ENCODE data around the gene ARHGEF7.
"Not testable (repeated sequence)": the region's sequence is repeated elsewhere in the genome, so short reads cannot be mapped to it uniquely, and the experiment has no call there.

ARHGEF7 gene

DNA sequence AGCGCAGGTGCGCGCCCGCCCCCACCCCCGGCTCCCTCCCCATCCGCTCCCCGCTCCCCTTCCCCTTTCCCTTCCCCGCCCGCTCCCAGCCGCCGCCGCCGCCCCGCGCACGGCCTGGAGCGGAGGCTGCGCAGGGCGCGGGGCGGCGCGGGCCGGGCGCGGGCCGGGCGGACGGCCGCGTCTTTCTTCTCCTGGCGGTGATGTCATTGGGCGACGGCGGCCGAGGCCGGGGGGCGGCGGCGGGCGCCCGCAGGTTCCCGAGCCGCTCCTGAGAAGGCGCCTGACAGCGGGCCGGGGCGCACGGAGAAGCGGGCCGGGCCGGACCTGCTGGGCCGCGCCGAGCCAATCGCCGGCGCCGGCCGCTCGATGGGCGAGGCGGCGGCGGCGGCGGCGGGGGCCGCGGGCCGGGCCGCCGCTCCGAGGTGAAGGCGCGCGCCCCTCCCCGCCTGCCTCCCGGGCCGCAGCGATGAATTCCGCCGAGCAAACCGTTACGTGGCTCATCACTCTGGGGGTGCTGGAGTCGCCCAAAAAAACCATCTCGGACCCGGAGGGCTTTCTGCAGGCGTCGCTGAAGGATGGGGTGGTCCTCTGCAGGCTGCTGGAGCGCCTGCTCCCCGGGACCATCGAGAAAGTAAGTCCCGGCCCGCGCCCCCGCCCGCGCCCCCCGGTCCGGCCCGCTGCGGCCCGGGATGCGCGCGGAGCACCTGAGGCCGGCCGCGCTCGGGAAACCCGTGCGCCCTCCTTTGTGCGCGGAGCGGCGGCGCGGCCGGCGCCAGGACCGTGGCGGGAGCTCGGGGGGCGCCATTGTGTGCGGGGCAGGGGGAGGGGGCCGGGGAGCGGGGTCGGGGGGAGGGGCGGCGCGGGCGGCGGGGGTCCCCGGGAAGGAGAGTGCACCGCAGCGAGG, at the start of gene ARHGEF7:
TSS of gene ARHGEF7 (plus strand) at position 250 of the 904 bp plus-strand sequence. CDS start at position 467, 217 bp downstream.
- H3K36me3 ChIP-seq (ENCODE audit: control insufficient read depth in 1 of 2, insufficient read depth in 2 of 2, low read length in 2 of 2), result no peaks in the 10 kb centered on the region
- H3K27me3 ChIP-seq (ENCODE audit: low read depth, low read length), result peaks cover 10% of the 10 kb centered on the region
- H3K4me1 ChIP-seq (ENCODE audit: control insufficient read depth in 1 of 2, insufficient read depth in 2 of 2, low read length in 2 of 2), result peaks cover 0 to 9% of the 10 kb centered on the region in 2 donors
- H3K27ac ChIP-seq (ENCODE audit: low read length), result no peak within 1 kb of the TSS
- peak within 1 kb of the TSS; percentile 52 to 71 for H3K4me3 ChIP-seq (ENCODE audit: low read depth in 1 of 2, low read length in 2 of 2)
- no peaks in the 10 kb centered on the region for H3K9me3 ChIP-seq (ENCODE audit: control insufficient read depth in 1 of 2, low read length in 2 of 2)

DNA sequence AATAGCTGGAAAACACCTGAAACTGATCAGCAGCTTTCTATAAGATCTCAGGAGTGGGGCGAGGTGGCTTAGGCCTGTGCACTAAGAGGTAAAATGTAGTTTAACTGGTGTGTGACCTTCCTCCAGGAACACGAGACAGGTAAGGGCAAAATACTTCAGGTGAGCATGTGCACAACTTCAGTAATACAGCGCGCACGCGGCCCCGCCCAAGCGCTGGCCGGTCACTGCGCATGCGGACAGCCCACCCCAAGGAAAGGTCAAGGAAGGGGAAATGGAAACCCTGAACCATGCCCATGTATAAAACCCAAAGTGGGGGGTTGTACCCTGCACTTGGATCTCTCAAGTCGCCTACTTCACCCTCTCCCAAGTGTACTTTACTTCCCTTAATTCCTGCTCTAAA, 49.4 kb upstream of the ARHGEF7 start:
- H3K27ac ChIP-seq (ENCODE audit: low read length), result no peak overlapping the region
- no peaks in the 10 kb centered on the region for H3K9me3 ChIP-seq (ENCODE audit: control insufficient read depth in 1 of 2, low read length in 2 of 2)
- H3K4me3 ChIP-seq (ENCODE audit: low read depth in 1 of 2, low read length in 2 of 2), result no peak overlapping the region
- H3K27me3 ChIP-seq (ENCODE audit: low read depth, low read length), result no peaks in the 10 kb centered on the region
- H3K36me3 ChIP-seq (ENCODE audit: control insufficient read depth in 1 of 2, insufficient read depth in 2 of 2, low read length in 2 of 2), result no peaks in the 10 kb centered on the region
- H3K4me1 ChIP-seq (ENCODE audit: control insufficient read depth in 1 of 2, insufficient read depth in 2 of 2, low read length in 2 of 2), result no peaks in the 10 kb centered on the region

DNA sequence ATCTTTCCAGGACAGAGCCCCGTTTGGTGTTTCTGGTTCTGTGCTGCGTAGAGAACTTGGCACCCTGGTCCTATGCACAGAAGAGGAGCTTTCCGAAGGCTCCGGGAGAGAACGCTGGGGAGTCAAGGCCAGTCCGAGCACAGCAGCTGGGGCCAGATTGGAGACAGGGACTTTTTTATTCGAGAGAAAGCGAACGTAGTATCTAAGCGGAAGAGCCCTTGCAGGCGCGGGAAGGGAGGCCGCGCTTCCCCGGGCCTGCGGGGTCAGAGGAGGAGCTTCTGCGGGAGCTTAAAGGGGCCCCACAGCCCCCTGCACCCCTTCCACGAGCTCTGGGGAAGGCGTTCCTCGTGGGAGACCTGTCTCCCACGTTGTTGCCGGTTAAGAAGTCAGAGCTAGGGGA, 48.6 kb upstream of the ARHGEF7 start:
- H3K9me3 ChIP-seq (ENCODE audit: control insufficient read depth in 1 of 2, low read length in 2 of 2), result no peaks in the 10 kb centered on the region
- H3K27ac ChIP-seq (ENCODE audit: low read length), result no peak overlapping the region
- H3K36me3 ChIP-seq (ENCODE audit: control insufficient read depth in 1 of 2, insufficient read depth in 2 of 2, low read length in 2 of 2), result no peaks in the 10 kb centered on the region
- no peaks in the 10 kb centered on the region for H3K4me1 ChIP-seq (ENCODE audit: control insufficient read depth in 1 of 2, insufficient read depth in 2 of 2, low read length in 2 of 2)
- H3K4me3 ChIP-seq (ENCODE audit: low read depth in 1 of 2, low read length in 2 of 2), result no peak overlapping the region
- no peaks in the 10 kb centered on the region for H3K27me3 ChIP-seq (ENCODE audit: low read depth, low read length)

GRCh38 chr13:111068009-111068350, 47.1 kb upstream of the ARHGEF7 start:
- no peaks in the 10 kb centered on the region for H3K36me3 ChIP-seq (ENCODE audit: control insufficient read depth in 1 of 2, insufficient read depth in 2 of 2, low read length in 2 of 2)
- H3K9me3 ChIP-seq (ENCODE audit: control insufficient read depth in 1 of 2, low read length in 2 of 2), result no peaks in the 10 kb centered on the region
- no peak overlapping the region for H3K27ac ChIP-seq (ENCODE audit: low read length)
- H3K27me3 ChIP-seq (ENCODE audit: low read depth, low read length), result no peaks in the 10 kb centered on the region
- peak overlapping the region in 1 of 2 donors; percentile 65 for H3K4me3 ChIP-seq (ENCODE audit: low read depth in 1 of 2, low read length in 2 of 2)
- no peaks in the 10 kb centered on the region for H3K4me1 ChIP-seq (ENCODE audit: control insufficient read depth in 1 of 2, insufficient read depth in 2 of 2, low read length in 2 of 2)

DNA sequence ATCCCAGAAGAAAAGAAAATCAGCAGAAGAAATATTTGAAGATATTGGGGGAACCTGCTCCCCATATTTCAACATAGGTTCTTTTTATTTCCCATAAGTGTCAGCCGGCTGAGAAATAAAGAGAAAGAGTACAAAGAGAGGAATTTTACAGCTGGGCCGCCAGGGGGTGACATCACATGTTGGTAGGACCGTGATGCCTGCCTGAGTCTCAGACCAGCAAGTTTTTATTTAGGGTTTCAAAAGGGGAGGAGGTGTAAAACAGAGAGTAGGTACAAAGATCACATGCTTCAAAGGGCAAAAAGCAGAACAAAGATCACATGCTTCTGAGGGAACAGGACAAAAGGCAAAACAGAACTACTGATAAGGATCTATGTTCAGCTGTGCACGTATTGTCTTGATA, 44.0 kb upstream of the ARHGEF7 start:
- H3K36me3 ChIP-seq (ENCODE audit: control insufficient read depth in 1 of 2, insufficient read depth in 2 of 2, low read length in 2 of 2); H3K4me1 ChIP-seq (ENCODE audit: control insufficient read depth in 1 of 2, insufficient read depth in 2 of 2, low read length in 2 of 2); H3K4me3 ChIP-seq (ENCODE audit: low read depth in 1 of 2, low read length in 2 of 2); H3K27me3 ChIP-seq (ENCODE audit: low read depth, low read length); H3K27ac ChIP-seq (ENCODE audit: low read length): not testable (repeated sequence)
- H3K9me3 ChIP-seq (ENCODE audit: control insufficient read depth in 1 of 2, low read length in 2 of 2), result peaks cover 4 to 20% of the 10 kb centered on the region in 2 donors

DNA sequence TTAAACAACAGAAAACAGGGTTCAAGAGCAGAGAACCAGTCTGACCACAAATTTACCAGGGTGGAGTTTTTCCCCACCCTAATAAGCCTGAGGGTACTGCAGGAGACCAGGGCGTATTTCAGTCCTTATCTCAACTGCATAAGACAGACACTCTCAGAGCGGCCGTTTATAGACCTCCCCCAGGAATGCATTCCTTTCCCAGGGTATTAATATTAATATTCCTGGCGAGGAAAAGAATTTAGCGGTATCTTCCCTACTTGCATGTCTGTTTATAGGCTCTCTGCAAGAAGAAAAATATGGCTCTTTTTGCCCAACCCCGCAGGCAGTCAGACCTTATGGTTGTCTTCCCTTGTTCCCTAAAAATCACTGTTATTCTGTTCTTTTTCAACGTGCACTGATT, 43.6 kb upstream of the ARHGEF7 start:
- not testable (repeated sequence) for H3K27ac ChIP-seq (ENCODE audit: low read length); H3K4me3 ChIP-seq (ENCODE audit: low read depth in 1 of 2, low read length in 2 of 2); H3K4me1 ChIP-seq (ENCODE audit: control insufficient read depth in 1 of 2, insufficient read depth in 2 of 2, low read length in 2 of 2); H3K36me3 ChIP-seq (ENCODE audit: control insufficient read depth in 1 of 2, insufficient read depth in 2 of 2, low read length in 2 of 2); H3K27me3 ChIP-seq (ENCODE audit: low read depth, low read length)
- peaks cover 4 to 20% of the 10 kb centered on the region in 2 donors for H3K9me3 ChIP-seq (ENCODE audit: control insufficient read depth in 1 of 2, low read length in 2 of 2)

DNA sequence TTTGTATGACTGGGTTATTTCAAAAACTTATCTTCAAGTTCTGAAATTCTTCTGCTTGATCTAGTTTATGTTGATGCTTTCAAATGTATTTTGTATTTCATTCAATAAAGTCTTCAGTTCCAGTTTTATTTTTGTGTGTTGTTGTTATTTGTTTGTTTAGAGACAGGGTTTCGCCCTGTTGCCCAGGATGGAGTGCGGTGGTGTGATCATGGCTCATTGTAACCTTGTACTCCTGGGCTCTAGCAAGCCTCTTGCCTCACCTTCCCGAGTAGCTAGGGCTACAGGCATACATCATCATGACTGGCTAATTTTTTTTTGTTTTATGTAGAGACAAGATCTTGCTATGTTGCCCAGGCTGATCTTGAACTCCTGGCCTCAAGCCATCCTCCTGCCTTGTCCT, 40.3 kb upstream of the ARHGEF7 start:
- H3K27ac ChIP-seq (ENCODE audit: low read length), result no peak overlapping the region
- peaks cover 4 to 20% of the 10 kb centered on the region in 2 donors for H3K9me3 ChIP-seq (ENCODE audit: control insufficient read depth in 1 of 2, low read length in 2 of 2)
- no peaks in the 10 kb centered on the region for H3K36me3 ChIP-seq (ENCODE audit: control insufficient read depth in 1 of 2, insufficient read depth in 2 of 2, low read length in 2 of 2)
- no peaks in the 10 kb centered on the region for H3K27me3 ChIP-seq (ENCODE audit: low read depth, low read length)
- no peaks in the 10 kb centered on the region for H3K4me1 ChIP-seq (ENCODE audit: control insufficient read depth in 1 of 2, insufficient read depth in 2 of 2, low read length in 2 of 2)
- no peak overlapping the region for H3K4me3 ChIP-seq (ENCODE audit: low read depth in 1 of 2, low read length in 2 of 2)

DNA sequence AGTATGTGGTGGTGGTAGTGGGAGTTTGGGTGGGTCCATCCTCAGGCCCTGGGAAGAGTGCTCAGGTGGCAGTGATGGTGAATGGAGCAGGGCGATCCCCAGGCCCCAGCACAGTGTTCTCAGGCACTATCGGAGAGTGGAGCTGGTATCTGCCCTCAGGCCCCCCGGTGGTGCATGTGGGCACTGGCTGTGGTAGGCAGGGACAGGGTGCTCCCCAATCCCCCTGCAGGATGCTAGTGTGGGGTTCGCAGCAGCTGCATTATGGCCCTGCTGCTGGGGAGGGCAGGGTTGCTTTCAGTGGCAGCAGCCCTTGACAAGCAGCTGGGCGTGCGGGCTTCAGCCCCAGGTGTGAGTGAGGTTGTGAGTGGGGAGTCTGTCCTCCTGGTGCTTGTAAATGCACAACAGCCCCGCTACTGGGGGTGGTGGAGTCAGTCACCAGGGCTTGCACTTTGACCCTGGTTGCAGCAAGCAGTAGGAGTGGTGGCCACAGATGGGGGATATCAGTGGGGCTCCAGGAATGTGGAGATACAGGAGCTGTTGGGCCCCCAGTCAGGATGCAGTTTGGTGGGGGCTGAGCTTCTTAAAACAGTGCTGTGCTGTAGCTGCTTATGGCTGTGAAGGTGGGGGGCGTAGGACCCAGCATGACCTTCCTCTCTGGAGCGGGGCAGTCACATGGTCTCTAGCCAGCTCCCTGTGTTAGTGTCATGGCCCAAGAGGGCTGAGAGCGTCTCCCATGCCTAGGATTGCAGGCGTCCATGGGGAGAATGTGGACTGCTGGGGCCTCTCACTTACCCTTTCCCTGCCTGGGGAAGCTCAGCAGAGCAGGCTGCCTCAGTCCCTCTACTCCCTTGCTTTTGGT, 38.7 kb upstream of the ARHGEF7 start:
- no peak overlapping the region for H3K27ac ChIP-seq (ENCODE audit: low read length)
- no peaks in the 10 kb centered on the region for H3K27me3 ChIP-seq (ENCODE audit: low read depth, low read length)
- H3K9me3 ChIP-seq (ENCODE audit: control insufficient read depth in 1 of 2, low read length in 2 of 2), result peaks cover 4 to 20% of the 10 kb centered on the region in 2 donors
- H3K4me1 ChIP-seq (ENCODE audit: control insufficient read depth in 1 of 2, insufficient read depth in 2 of 2, low read length in 2 of 2), result no peaks in the 10 kb centered on the region
- no peak overlapping the region for H3K4me3 ChIP-seq (ENCODE audit: low read depth in 1 of 2, low read length in 2 of 2)
- no peaks in the 10 kb centered on the region for H3K36me3 ChIP-seq (ENCODE audit: control insufficient read depth in 1 of 2, insufficient read depth in 2 of 2, low read length in 2 of 2)

DNA sequence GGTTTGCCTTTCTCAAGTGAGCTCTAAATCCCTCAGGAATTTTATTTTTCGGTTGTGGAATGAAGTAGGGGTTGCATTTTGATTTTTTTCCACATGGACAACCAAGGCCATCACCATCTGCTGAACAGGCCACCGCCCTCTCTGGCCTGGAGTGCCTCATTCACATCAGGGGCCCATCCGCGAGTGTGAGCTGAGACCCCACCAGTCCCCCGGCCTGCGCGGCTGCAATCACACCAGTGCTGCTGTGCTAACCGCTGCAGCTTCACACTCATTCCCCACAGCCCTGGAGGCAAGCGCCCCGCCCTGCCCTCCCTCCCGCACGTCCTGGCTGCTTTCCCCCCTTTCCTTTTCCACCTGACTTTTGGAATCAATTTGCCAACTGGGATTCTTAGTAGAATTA, 35.7 kb upstream of the ARHGEF7 start:
- H3K27ac ChIP-seq (ENCODE audit: low read length), result no peak overlapping the region
- peaks cover 2 to 9% of the 10 kb centered on the region in 2 donors for H3K9me3 ChIP-seq (ENCODE audit: control insufficient read depth in 1 of 2, low read length in 2 of 2)
- no peak overlapping the region for H3K4me3 ChIP-seq (ENCODE audit: low read depth in 1 of 2, low read length in 2 of 2)
- H3K36me3 ChIP-seq (ENCODE audit: control insufficient read depth in 1 of 2, insufficient read depth in 2 of 2, low read length in 2 of 2), result no peaks in the 10 kb centered on the region
- H3K27me3 ChIP-seq (ENCODE audit: low read depth, low read length), result no peaks in the 10 kb centered on the region
- no peaks in the 10 kb centered on the region for H3K4me1 ChIP-seq (ENCODE audit: control insufficient read depth in 1 of 2, insufficient read depth in 2 of 2, low read length in 2 of 2)

- Histone ChIP-seq H3K4me1 (ENCODE audit: control insufficient read depth in 1 of 2, insufficient read depth in 2 of 2, low read length in 2 of 2) (no peaks in the 10 kb centered on the region), H3K9me3 (ENCODE audit: control insufficient read depth in 1 of 2, low read length in 2 of 2) (no peaks in the 10 kb centered on the region), H3K36me3 (ENCODE audit: control insufficient read depth in 1 of 2, insufficient read depth in 2 of 2, low read length in 2 of 2) (no peaks in the 10 kb centered on the region), H3K4me3 (ENCODE audit: low read depth in 1 of 2, low read length in 2 of 2) (no peak overlapping the region), H3K27me3 (ENCODE audit: low read depth, low read length) (no peaks in the 10 kb centered on the region), H3K27ac (ENCODE audit: low read length) (no peak overlapping the region)
Measured at GRCh38 chr13:111080642-111081041, 34.5 kb upstream of the ARHGEF7 start.

- Histone ChIP-seq H3K36me3 (ENCODE audit: control insufficient read depth in 1 of 2, insufficient read depth in 2 of 2, low read length in 2 of 2) (no peaks in the 10 kb centered on the region), H3K27ac (ENCODE audit: low read length) (no peak overlapping the region), H3K4me3 (ENCODE audit: low read depth in 1 of 2, low read length in 2 of 2) (no peak overlapping the region), H3K9me3 (ENCODE audit: control insufficient read depth in 1 of 2, low read length in 2 of 2) (no peaks in the 10 kb centered on the region), H3K4me1 (ENCODE audit: control insufficient read depth in 1 of 2, insufficient read depth in 2 of 2, low read length in 2 of 2) (no peaks in the 10 kb centered on the region), H3K27me3 (ENCODE audit: low read depth, low read length) (no peaks in the 10 kb centered on the region)
Measured at GRCh38 chr13:111082240-111082639, 32.9 kb upstream of the ARHGEF7 start.

Data from muscle layer of duodenum (tissue), 2 donors.